Upper lobe of left lung (tissue), 6 donors: ENCODE data around the gene LBHD1. TPM values are rescaled to one million over a fixed set of nuclear protein-coding genes. Genes with fewer than 3 reads are reported as not detected.
A peak's percentile ranks its signal among the peaks of the same experiment; 100 is the strongest.

Experiments
- ATAC-seq, 2 donors: fragments of 200-7000 bp; cut with Tn5 transposase; one replicate each; pipeline ENCODE4 v1.9.1; 2022; ENCODE audit warnings: mild to moderate bottlenecking in 2 of 2, moderate library complexity in 2 of 2; ENCODE audit not compliant: low FRiP score in 2 of 2
- DNase-seq, 2 donors: peaks; one replicate each; pipeline ENCODE4 v3.0.0-alpha.2; 2019 to 2020
- H3K27ac ChIP-seq, 4 donors: fragments of 200-600 bp; sonication (generic); one replicate each; pipeline ENCODE4 v1.5.1; 2016 to 2019
- H3K27me3 ChIP-seq, 4 donors: fragments of 200-600 bp; sonication (generic); one replicate each; pipeline ENCODE4 v1.5.1; 2017 to 2019
- H3K36me3 ChIP-seq, 4 donors: fragments of 200-600 bp; sonication (generic); one replicate each; pipeline ENCODE4 v1.5.1; 2016 to 2019
- H3K4me1 ChIP-seq, 4 donors: fragments of 200-600 bp; sonication (generic); one replicate each; pipeline ENCODE4 v1.5.1; 2018 to 2019
- H3K4me3 ChIP-seq, 4 donors: fragments of 200-600 bp; sonication (generic); one replicate each; pipeline ENCODE4 v1.5.1; 2017 to 2019; ENCODE audit warnings: mild to moderate bottlenecking in 2 of 4, moderate library complexity in 1 of 4
- H3K9me3 ChIP-seq, 4 donors: fragments of 200-600 bp; sonication (generic); one replicate each; pipeline ENCODE4 v1.5.1; 2018 to 2019
- CTCF ChIP-seq, 6 experiments: fragments of 450-650 bp in 4 of 6; fragments of 200-600 bp in 2 of 6; sonication (generic) in 2 of 6; IDR thresholded peaks; one replicate each; pipeline ENCODE4 v1.5.1; 2016 to 2019; ENCODE audit warnings: antibody characterized with exemption in 6 of 6
- EP300 ChIP-seq, 4 donors: sonication (generic); formaldehyde crosslinking; IDR thresholded peaks; one replicate each; pipeline ENCODE4 v1.5.1; 2017; ENCODE audit warnings: antibody characterized with exemption in 4 of 4, control low read depth in 2 of 4
- POLR2A ChIP-seq, 4 donors: fragments of 450-650 bp; IDR thresholded peaks; one replicate each; pipeline ENCODE4 v1.5.1; 2016 to 2017; ENCODE audit warnings: antibody characterized with exemption in 4 of 4, mild to moderate bottlenecking in 2 of 4
- POLR2AphosphoS5 ChIP-seq, 2 donors: sonication (generic); formaldehyde crosslinking; IDR thresholded peaks; one replicate each; pipeline ENCODE4 v1.5.1; 2017; ENCODE audit warnings: antibody characterized with exemption in 2 of 2
- WGBS, 2 donors: methylation state at CpG; one replicate each; pipeline ENCODE4 v1.1.5; 2017 to 2018; 5-methylcytosine and 5-hydroxymethylcytosine counted together
- total RNA-seq, 6 donors: library from RNA; depleted of rRNA in 4 of 6; stranded (reverse); fragments of >200 nt in 4 of 6; gene quantifications; one replicate each; pipeline versions ENCODE4 v1.1.0 to v1.2.1, GENCODE V29; 2016 to 2021
- donor health status: DM: no; HTN: no; CAD: no; lungs with moderate emphysema.
- donor health status: DM: no; HTN: yes; CAD: no; lungs with severe emphysema.

LBHD1 gene
- total RNA-seq, 6 donors from 2014 or later: 3.6 to 19.9 (median 6.8) TPM

- Histone ChIP-seq H3K27me3 (no peaks in the 10 kb centered on the region), H3K27ac (no peak overlapping the region), H3K36me3 (peaks cover 61 to 98% (median 91%) of the 10 kb centered on the region in 4 donors), H3K4me3 (no peak overlapping the region), H3K4me1 (peaks cover 2 to 32% (median 13%) of the 10 kb centered on the region in 4 donors), H3K9me3 (no peaks in the 10 kb centered on the region)
- no peak for ATAC-seq
- peak in 1 of 2 donors; percentile 46 for DNase-seq
- WGBS, 2 donors: 92 to 95% methylated on average over 24 of the region's 24 CpGs
- no peak for TF ChIP-seq EP300 (IDR thresholded peaks at IDR 0.05)
- no peak for TF ChIP-seq POLR2AphosphoS5 (IDR thresholded peaks at IDR 0.05)
- TF ChIP-seq CTCF (IDR thresholded peaks at IDR 0.05): no peak
- no peak for TF ChIP-seq POLR2A (IDR thresholded peaks at IDR 0.05)
Measured at GRCh38 chr11:62715150-62716130, 43.4 kb upstream of the LBHD1 start.

- Histone ChIP-seq H3K27me3 (no peaks in the 10 kb centered on the region), H3K4me3 (no peak overlapping the region), H3K27ac (peak overlapping the region; percentile 6 to 70 (median 51)), H3K9me3 (no peaks in the 10 kb centered on the region), H3K4me1 (peaks cover 15 to 49% (median 25%) of the 10 kb centered on the region in 4 donors), H3K36me3 (peaks cover 43 to 79% (median 71%) of the 10 kb centered on the region in 4 donors)
- DNase-seq: peak in 1 of 2 donors; percentile 66
- 64 to 76% methylated on average over 2 of the region's 2 CpGs for WGBS, 2 donors
- ATAC-seq: peak in 1 of 2 donors; percentile 59
- no peak for TF ChIP-seq CTCF (IDR thresholded peaks at IDR 0.05)
- TF ChIP-seq EP300 (IDR thresholded peaks at IDR 0.05): no peak
- peak in 1 of 2 donors; percentile 15 for TF ChIP-seq POLR2AphosphoS5 (IDR thresholded peaks at IDR 0.05)
- no peak for TF ChIP-seq POLR2A (IDR thresholded peaks at IDR 0.05)
Measured at GRCh38 chr11:62713343-62713742, 41.3 kb upstream of the LBHD1 start.

GRCh38 chr11:62712861-62713260, 40.8 kb upstream of the LBHD1 start:
- H3K4me3 ChIP-seq: no peak overlapping the region
- peak overlapping the region; percentile 6 to 70 (median 34) for H3K27ac ChIP-seq
- H3K36me3 ChIP-seq: peaks cover 38 to 74% (median 66%) of the 10 kb centered on the region in 4 donors
- no peak for ATAC-seq
- peaks cover 19 to 52% (median 29%) of the 10 kb centered on the region in 4 donors for H3K4me1 ChIP-seq
- no peaks in the 10 kb centered on the region for H3K27me3 ChIP-seq
- WGBS, 2 donors: 65 to 67% methylated on average over 3 of the region's 3 CpGs
- H3K9me3 ChIP-seq: no peaks in the 10 kb centered on the region
- TF ChIP-seq CTCF (IDR thresholded peaks at IDR 0.05) (no peak), EP300 (IDR thresholded peaks at IDR 0.05) (no peak), POLR2AphosphoS5 (IDR thresholded peaks at IDR 0.05) (no peak), POLR2A (IDR thresholded peaks at IDR 0.05) (no peak)
- DNase-seq: no peak

- Histone ChIP-seq H3K4me3 (no peak overlapping the region), H3K4me1 (peaks cover 19 to 52% (median 31%) of the 10 kb centered on the region in 4 donors), H3K36me3 (peaks cover 33 to 69% (median 61%) of the 10 kb centered on the region in 4 donors), H3K9me3 (no peaks in the 10 kb centered on the region), H3K27ac (peak overlapping the region in 2 of 4 donors; percentile 39 to 70), H3K27me3 (no peaks in the 10 kb centered on the region)
- TF ChIP-seq EP300 (IDR thresholded peaks at IDR 0.05) (no peak), CTCF (IDR thresholded peaks at IDR 0.05) (no peak), POLR2A (IDR thresholded peaks at IDR 0.05) (no peak), POLR2AphosphoS5 (IDR thresholded peaks at IDR 0.05) (no peak)
- DNase-seq (no peak), ATAC-seq (no peak)
- 88 to 89% methylated on average over 6 of the region's 6 CpGs for WGBS, 2 donors
Measured at GRCh38 chr11:62712276-62712812, 40.3 kb upstream of the LBHD1 start.
